GM12878 (cell line): Measurements from ENCODE around the gene GSX1.

Experiments used
- MTA3 ChIP-seq: IDR thresholded peaks from 2 replicates; pipeline ENCODE4 v1.6.1; 2012; ENCODE audit warnings: low read length, inconsistent platforms, borderline replicate concordance
- TF ChIP-seq, protein P1 (sequence below), 3 experiments: IDR thresholded peaks in 2 of 3; conservative IDR thresholded peaks in 1 of 3; 2 replicates each; pipeline ENCODE4 v1.5.1; 2011; ENCODE audit warnings: low read depth in 3 of 3, low read length in 3 of 3, mild to moderate bottlenecking in 3 of 3, control low read depth in 2 of 3, moderate library complexity in 2 of 3, inconsistent platforms in 1 of 3, mixed read lengths in 1 of 3; ENCODE audit not compliant: control insufficient read depth in 2 of 3, insufficient read depth in 1 of 3; ENCODE audit errors: extremely low read depth in 1 of 3

DNA sequence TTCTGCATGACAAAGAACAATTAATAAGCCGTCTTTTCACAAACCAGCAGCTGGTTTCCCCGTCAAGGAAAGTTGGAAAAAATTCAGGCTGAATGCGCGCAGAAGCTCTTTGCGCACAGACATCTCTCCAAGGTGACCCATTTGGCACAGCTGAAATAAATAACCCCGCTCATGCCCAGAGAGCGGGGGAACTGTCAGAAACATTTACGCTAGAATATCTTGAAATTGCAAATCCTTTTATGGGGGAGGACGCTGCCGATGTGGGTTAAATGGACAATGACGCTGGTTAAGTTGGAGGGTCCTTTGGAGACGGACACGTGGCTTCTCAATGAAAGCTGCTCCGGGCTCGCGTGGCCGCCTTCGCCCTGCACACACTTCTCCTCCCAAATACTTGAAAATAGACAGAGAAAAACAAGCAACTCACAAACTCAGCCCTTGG lies 30.6 kb downstream of the GSX1 start:
- no peak for TF ChIP-seq MTA3
- TF ChIP-seq, protein P1, sequence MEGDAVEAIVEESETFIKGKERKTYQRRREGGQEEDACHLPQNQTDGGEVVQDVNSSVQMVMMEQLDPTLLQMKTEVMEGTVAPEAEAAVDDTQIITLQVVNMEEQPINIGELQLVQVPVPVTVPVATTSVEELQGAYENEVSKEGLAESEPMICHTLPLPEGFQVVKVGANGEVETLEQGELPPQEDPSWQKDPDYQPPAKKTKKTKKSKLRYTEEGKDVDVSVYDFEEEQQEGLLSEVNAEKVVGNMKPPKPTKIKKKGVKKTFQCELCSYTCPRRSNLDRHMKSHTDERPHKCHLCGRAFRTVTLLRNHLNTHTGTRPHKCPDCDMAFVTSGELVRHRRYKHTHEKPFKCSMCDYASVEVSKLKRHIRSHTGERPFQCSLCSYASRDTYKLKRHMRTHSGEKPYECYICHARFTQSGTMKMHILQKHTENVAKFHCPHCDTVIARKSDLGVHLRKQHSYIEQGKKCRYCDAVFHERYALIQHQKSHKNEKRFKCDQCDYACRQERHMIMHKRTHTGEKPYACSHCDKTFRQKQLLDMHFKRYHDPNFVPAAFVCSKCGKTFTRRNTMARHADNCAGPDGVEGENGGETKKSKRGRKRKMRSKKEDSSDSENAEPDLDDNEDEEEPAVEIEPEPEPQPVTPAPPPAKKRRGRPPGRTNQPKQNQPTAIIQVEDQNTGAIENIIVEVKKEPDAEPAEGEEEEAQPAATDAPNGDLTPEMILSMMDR (IDR thresholded peaks at IDR 0.05 in 2 of 3, conservative IDR thresholded peaks at IDR 0.05 in 1 of 3; ENCODE audit: control insufficient read depth in 2 of 3, extremely low read depth in 1 of 3, insufficient read depth in 1 of 3, low read depth in 3 of 3, low read length in 3 of 3), result no peak
